ENCODE data around the gene FAM186B. TPM values are rescaled to one million over a fixed set of nuclear protein-coding genes. Genes with fewer than 3 reads are reported as not detected.
A peak's percentile ranks its signal among the peaks of the same experiment; 100 is the strongest.

FAM186B gene
- total RNA-seq, 1 experiment from 2014 or later = 0.19 TPM

GRCh38 chr12:49549735-49550692 is 55.4 kb downstream of the FAM186B start:
- peak overlapping the region; percentile 40 for H3K4me3 ChIP-seq (ENCODE audit: low read depth, low read length, poor library complexity, severe bottlenecking)
- H3K9me3 ChIP-seq (ENCODE audit: low read depth, low read length, poor library complexity, severe bottlenecking) = no peaks in the 10 kb centered on the region
- ChIA-PET POLR2A (ENCODE audit: low non-redundant PET) (interaction anchor here (0.5 to 0.6 kb wide), 3 partner anchors 18 to 280 kb away, joined by 3 to 7 read pairs (median 3); no protein-coding TSS in a partner anchor), CTCF (interaction anchor here (0.6 to 0.8 kb wide), 2 partner anchors 191 to 202 kb away, joined by 3 read pairs; no protein-coding TSS in a partner anchor)
- no peak overlapping the region for H3K27ac ChIP-seq (ENCODE audit: low read depth, low read length, poor library complexity, severe bottlenecking)
- BruUV-seq (replicated peaks) = no TSS peak
- DNase-seq (ENCODE audit: low spot score) = no peak
- TF ChIP-seq, protein P1, sequence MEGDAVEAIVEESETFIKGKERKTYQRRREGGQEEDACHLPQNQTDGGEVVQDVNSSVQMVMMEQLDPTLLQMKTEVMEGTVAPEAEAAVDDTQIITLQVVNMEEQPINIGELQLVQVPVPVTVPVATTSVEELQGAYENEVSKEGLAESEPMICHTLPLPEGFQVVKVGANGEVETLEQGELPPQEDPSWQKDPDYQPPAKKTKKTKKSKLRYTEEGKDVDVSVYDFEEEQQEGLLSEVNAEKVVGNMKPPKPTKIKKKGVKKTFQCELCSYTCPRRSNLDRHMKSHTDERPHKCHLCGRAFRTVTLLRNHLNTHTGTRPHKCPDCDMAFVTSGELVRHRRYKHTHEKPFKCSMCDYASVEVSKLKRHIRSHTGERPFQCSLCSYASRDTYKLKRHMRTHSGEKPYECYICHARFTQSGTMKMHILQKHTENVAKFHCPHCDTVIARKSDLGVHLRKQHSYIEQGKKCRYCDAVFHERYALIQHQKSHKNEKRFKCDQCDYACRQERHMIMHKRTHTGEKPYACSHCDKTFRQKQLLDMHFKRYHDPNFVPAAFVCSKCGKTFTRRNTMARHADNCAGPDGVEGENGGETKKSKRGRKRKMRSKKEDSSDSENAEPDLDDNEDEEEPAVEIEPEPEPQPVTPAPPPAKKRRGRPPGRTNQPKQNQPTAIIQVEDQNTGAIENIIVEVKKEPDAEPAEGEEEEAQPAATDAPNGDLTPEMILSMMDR (conservative IDR thresholded peaks at IDR 0.05; ENCODE audit: low read depth, low read length) = no peak
- no peak for TF ChIP-seq EZH2 (IDR thresholded peaks at IDR 0.05; ENCODE audit: borderline replicate concordance, low read depth, low read length, poor library complexity, severe bottlenecking)
- H3K27me3 ChIP-seq (replicated peaks; ENCODE audit: insufficient read depth, low read depth, low read length, poor library complexity) = no peaks in the 10 kb centered on the region
- H3K4me1 ChIP-seq (ENCODE audit: insufficient read depth, low read length, poor library complexity, severe bottlenecking) = no peaks in the 10 kb centered on the region
- intact Hi-C loops (cut with micrococcal nuclease; ENCODE audit: unreplicated experiment) = no loop called here
- no peaks in the 10 kb centered on the region for H3K36me3 ChIP-seq (ENCODE audit: insufficient read depth, low read length, poor library complexity, severe bottlenecking)

GRCh38 chr12:49548822-49549648 is 56.4 kb downstream of the FAM186B start:
- Histone ChIP-seq H3K36me3 (ENCODE audit: insufficient read depth, low read length, poor library complexity, severe bottlenecking) (no peaks in the 10 kb centered on the region), H3K4me1 (ENCODE audit: insufficient read depth, low read length, poor library complexity, severe bottlenecking) (no peaks in the 10 kb centered on the region), H3K27me3 (replicated peaks; ENCODE audit: insufficient read depth, low read depth, low read length, poor library complexity) (no peaks in the 10 kb centered on the region), H3K4me3 (ENCODE audit: low read depth, low read length, poor library complexity, severe bottlenecking) (peak overlapping the region; percentile 40), H3K9me3 (ENCODE audit: low read depth, low read length, poor library complexity, severe bottlenecking) (no peaks in the 10 kb centered on the region), H3K27ac (ENCODE audit: low read depth, low read length, poor library complexity, severe bottlenecking) (no peak overlapping the region)
- ChIA-PET CTCF (no interaction called here), POLR2A (ENCODE audit: low non-redundant PET) (no interaction called here)
- intact Hi-C loops (cut with micrococcal nuclease; ENCODE audit: unreplicated experiment) = no loop called here
- peak; percentile 60 for DNase-seq (ENCODE audit: low spot score)
- no peak for TF ChIP-seq EZH2 (IDR thresholded peaks at IDR 0.05; ENCODE audit: borderline replicate concordance, low read depth, low read length, poor library complexity, severe bottlenecking)
- TF ChIP-seq, protein P1 (conservative IDR thresholded peaks at IDR 0.05; ENCODE audit: low read depth, low read length) = peak; percentile 56
- no TSS peak for BruUV-seq (replicated peaks)

DNA sequence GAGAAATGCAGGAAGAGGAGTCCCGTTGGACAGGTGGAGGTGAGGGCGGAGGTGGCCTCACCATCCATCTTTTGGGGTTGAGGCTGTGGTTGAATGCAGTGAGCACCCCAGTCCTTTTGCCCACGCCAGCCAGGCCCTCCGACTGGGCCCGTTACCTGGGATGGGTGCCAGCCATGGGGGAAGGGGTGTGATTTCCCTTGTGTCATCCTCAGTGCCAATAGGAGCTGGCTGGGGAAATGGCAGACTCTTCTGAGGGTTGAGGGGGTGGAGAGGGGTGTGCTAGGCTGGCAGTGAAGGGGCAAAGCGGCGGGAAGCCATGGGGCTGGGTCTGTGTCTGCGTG is 57.0 kb downstream of the FAM186B start:
- Histone ChIP-seq H3K27ac (ENCODE audit: low read depth, low read length, poor library complexity, severe bottlenecking) (no peak overlapping the region), H3K27me3 (replicated peaks; ENCODE audit: insufficient read depth, low read depth, low read length, poor library complexity) (no peaks in the 10 kb centered on the region)
- CTCF ChIA-PET = no interaction called here

More for the DNA sequence above, 57.0 kb downstream of the FAM186B start:
- Histone ChIP-seq H3K9me3 (ENCODE audit: low read depth, low read length, poor library complexity, severe bottlenecking) (no peaks in the 10 kb centered on the region), H3K4me3 (ENCODE audit: low read depth, low read length, poor library complexity, severe bottlenecking) (peak overlapping the region; percentile 40), H3K36me3 (ENCODE audit: insufficient read depth, low read length, poor library complexity, severe bottlenecking) (no peaks in the 10 kb centered on the region), H3K4me1 (ENCODE audit: insufficient read depth, low read length, poor library complexity, severe bottlenecking) (no peaks in the 10 kb centered on the region)
- intact Hi-C loops (cut with micrococcal nuclease; ENCODE audit: unreplicated experiment) = no loop called here
- DNase-seq (ENCODE audit: low spot score) = peak; percentile 40
- no TSS peak for BruUV-seq (replicated peaks)
- POLR2A ChIA-PET (ENCODE audit: low non-redundant PET) = no interaction called here
- TF ChIP-seq, protein P1 (conservative IDR thresholded peaks at IDR 0.05; ENCODE audit: low read depth, low read length) = no peak
- TF ChIP-seq EZH2 (IDR thresholded peaks at IDR 0.05; ENCODE audit: borderline replicate concordance, low read depth, low read length, poor library complexity, severe bottlenecking) = no peak
